H9 (cell line): ENCODE data around the gene DOC2B. TPM values are rescaled to one million over a fixed set of nuclear protein-coding genes. Genes with fewer than 3 reads are reported as not detected.
"Not testable (repeated sequence)": the region's sequence is repeated elsewhere in the genome, so short reads cannot be mapped to it uniquely, and the experiment has no call there.

Experiments
- DNase-seq: peaks from one replicate; pipeline ENCODE4 v3.0.0-alpha.2; 2017
- H2AFZ ChIP-seq: one replicate; pipeline ENCODE4 v1.6.1; 2013; ENCODE audit warnings: mild to moderate bottlenecking, low read length, control low read depth, moderate library complexity
- H2AK5ac ChIP-seq: 2 replicates; pipeline ENCODE4 v1.6.1; 2013; ENCODE audit warnings: low read length, control low read depth, mixed read lengths; ENCODE audit not compliant: insufficient read length
- H2BK120ac ChIP-seq: one replicate; pipeline ENCODE4 v1.6.1; 2013; ENCODE audit warnings: low read depth, mild to moderate bottlenecking, low read length, control low read depth, inconsistent platforms; ENCODE audit not compliant: poor library complexity, severe bottlenecking
- H2BK12ac ChIP-seq: 2 replicates; pipeline ENCODE4 v1.6.1; 2013; ENCODE audit warnings: low read length, control low read depth, mixed read lengths, low read depth; ENCODE audit not compliant: insufficient read length
- H2BK15ac ChIP-seq: 2 replicates; pipeline ENCODE4 v1.6.1; 2013; ENCODE audit warnings: low read depth, low read length, control low read depth
- H2BK20ac ChIP-seq: one replicate; pipeline ENCODE4 v1.6.1; 2013; ENCODE audit warnings: low read depth, mild to moderate bottlenecking, low read length, control low read depth, inconsistent platforms; ENCODE audit not compliant: poor library complexity, severe bottlenecking
- H2BK5ac ChIP-seq: 2 replicates; pipeline ENCODE4 v1.6.1; 2013; ENCODE audit warnings: low read length, control low read depth, mixed read lengths; ENCODE audit not compliant: insufficient read length
- H3K14ac ChIP-seq: 2 replicates; pipeline ENCODE4 v1.6.1; 2013; ENCODE audit warnings: low read length, control low read depth; ENCODE audit not compliant: insufficient read depth
- H3K18ac ChIP-seq: 2 replicates; pipeline ENCODE4 v1.6.1; 2013; ENCODE audit warnings: low read depth, mild to moderate bottlenecking, mixed read lengths, low read length, control low read depth; ENCODE audit not compliant: insufficient read length
- H3K23ac ChIP-seq: 2 replicates; pipeline ENCODE4 v1.6.1; 2013; ENCODE audit warnings: low read length, control low read depth, mixed read lengths, low read depth; ENCODE audit not compliant: insufficient read length
- H3K23me2 ChIP-seq: 2 replicates; pipeline ENCODE4 v1.6.1; 2013; ENCODE audit warnings: low read depth, mild to moderate bottlenecking, mixed read lengths, low read length, control low read depth; ENCODE audit not compliant: insufficient read length, poor library complexity, severe bottlenecking
- H3K27ac ChIP-seq: 2 replicates; pipeline ENCODE4 v1.5.1; 2013; ENCODE audit warnings: low read length, control low read depth, mixed read lengths, low read depth; ENCODE audit not compliant: insufficient read length
- H3K27me3 ChIP-seq: 2 replicates; pipeline ENCODE4 v1.6.1; 2013; ENCODE audit warnings: low read length, control low read depth, inconsistent platforms; ENCODE audit not compliant: insufficient read depth
- H3K4ac ChIP-seq: 2 replicates; pipeline ENCODE4 v1.6.1; 2013; ENCODE audit warnings: low read depth, mild to moderate bottlenecking, control low read depth, inconsistent platforms, low read length, moderate library complexity
- H3K4me1 ChIP-seq: 2 replicates; pipeline ENCODE4 v1.6.1; 2013; ENCODE audit warnings: low read length, control low read depth, inconsistent platforms; ENCODE audit not compliant: insufficient read depth
- H3K4me2 ChIP-seq: 2 replicates; pipeline ENCODE4 v1.6.1; 2013; ENCODE audit warnings: low read length, control low read depth, mixed read lengths; ENCODE audit not compliant: insufficient read length, insufficient read depth
- H3K56ac ChIP-seq: 2 replicates; pipeline ENCODE4 v1.6.1; 2013; ENCODE audit warnings: low read depth, mild to moderate bottlenecking, mixed read lengths, low read length, control low read depth; ENCODE audit not compliant: insufficient read length
- H3K79me1 ChIP-seq: 2 replicates; pipeline ENCODE4 v1.6.1; 2013; ENCODE audit warnings: low read depth, mild to moderate bottlenecking, moderate library complexity, low read length, control low read depth, inconsistent platforms; ENCODE audit not compliant: insufficient read depth, poor library complexity, severe bottlenecking
- H3K79me2 ChIP-seq: 2 replicates; pipeline ENCODE4 v1.6.1; 2013; ENCODE audit warnings: low read length, control low read depth, inconsistent platforms; ENCODE audit not compliant: insufficient read depth
- H3K9ac ChIP-seq: 2 replicates; pipeline ENCODE4 v1.6.1; 2013; ENCODE audit warnings: low read length, control low read depth, mixed read lengths; ENCODE audit not compliant: insufficient read length; ENCODE audit errors: extremely low read depth
- H3K9me3 ChIP-seq: one replicate; pipeline ENCODE4 v1.6.1; 2013; ENCODE audit warnings: low read depth, low read length, inconsistent platforms; ENCODE audit not compliant: control insufficient read depth
- H3T11ph ChIP-seq: one replicate; pipeline ENCODE4 v1.6.1; 2013; ENCODE audit warnings: mild to moderate bottlenecking, low read length, control low read depth, inconsistent platforms
- H4K20me1 ChIP-seq: one replicate; pipeline ENCODE4 v1.6.1; 2013; ENCODE audit not compliant: control insufficient read depth, insufficient read length, insufficient read depth
- H4K5ac ChIP-seq: 2 replicates; pipeline ENCODE4 v1.6.1; 2013; ENCODE audit warnings: low read depth, mild to moderate bottlenecking, mixed read lengths, low read length, control low read depth; ENCODE audit not compliant: insufficient read length
- H4K8ac ChIP-seq: replicated peaks from 2 replicates; pipeline ENCODE4 v1.6.1; 2013; ENCODE audit warnings: low read length, control low read depth, mixed read lengths, low read depth; ENCODE audit not compliant: insufficient read length
- H4K91ac ChIP-seq: 2 replicates; pipeline ENCODE4 v1.6.1; 2013; ENCODE audit warnings: low read depth, mild to moderate bottlenecking, moderate library complexity, mixed read lengths, low read length, control low read depth; ENCODE audit not compliant: insufficient read length
- H3K27ac Mint-ChIP-seq, 3 experiments: 2 replicates in 2 of 3; 3 replicates in 1 of 3; pipeline ENCODE4 v1.8.0; 2020 to 2021; ENCODE audit warnings: mixed read lengths in 3 of 3, mild to moderate bottlenecking in 1 of 3, moderate library complexity in 1 of 3
- H3K27me3 Mint-ChIP-seq: 2 replicates; pipeline ENCODE4 v1.8.0; 2021; ENCODE audit warnings: low read depth, mild to moderate bottlenecking, moderate library complexity, mixed read lengths
- H3K36me3 Mint-ChIP-seq, 3 experiments: 2 replicates in 2 of 3; 3 replicates in 1 of 3; pipeline ENCODE4 v1.8.0; 2020 to 2021; ENCODE audit warnings: low read depth in 3 of 3, mixed read lengths in 3 of 3; ENCODE audit not compliant: insufficient read depth in 1 of 3
- H3K4me1 Mint-ChIP-seq, 2 experiments: 2 replicates each; pipeline ENCODE4 v1.8.0; 2020; ENCODE audit warnings: mixed read lengths in 2 of 2
- H3K4me3 Mint-ChIP-seq, 2 experiments: 2 replicates in 1 of 2; 3 replicates in 1 of 2; pipeline ENCODE4 v1.8.0; 2020 to 2021; ENCODE audit warnings: mild to moderate bottlenecking in 2 of 2, mixed read lengths in 2 of 2, moderate library complexity in 1 of 2
- H3K9me3 Mint-ChIP-seq, 2 experiments: 2 replicates in 1 of 2; 3 replicates in 1 of 2; pipeline ENCODE4 v1.8.0; 2020; ENCODE audit warnings: mild to moderate bottlenecking in 2 of 2, mixed read lengths in 2 of 2, moderate library complexity in 1 of 2
- WGBS: extraction: QIAGEN DNeasy Blood & Tissue Kit; methylation state at CpG from one replicate; pipeline ENCODE4 v1.1.7; 2013; ENCODE audit warnings: missing lambda C conversion rate, low lambda C conversion rate, mixed read lengths; ENCODE audit not compliant: insufficient read length; ENCODE audit errors: extremely low coverage; 5-methylcytosine and 5-hydroxymethylcytosine counted together
- total RNA-seq: library from RNA; stranded (reverse); gene quantifications from 2 replicates; pipeline ENCODE4 v1.2.1, GENCODE V29; 2021

DOC2B gene
- total RNA-seq, 1 experiment from 2014 or later = 2.1 TPM

- H3K23me2 ChIP-seq, H4K20me1 ChIP-seq, H3K4me1 Mint-ChIP-seq, H3K56ac ChIP-seq, H3T11ph ChIP-seq, H4K8ac ChIP-seq, H2AK5ac ChIP-seq, H3K4me2 ChIP-seq, H3K27ac ChIP-seq, H3K79me2 ChIP-seq, H3K4me3 Mint-ChIP-seq, H2BK120ac ChIP-seq, H3K23ac ChIP-seq, H3K79me1 ChIP-seq, H3K18ac ChIP-seq, H2BK20ac ChIP-seq, H4K5ac ChIP-seq, H3K36me3 Mint-ChIP-seq, H3K14ac ChIP-seq, H3K4me1 ChIP-seq, H2AFZ ChIP-seq, H4K91ac ChIP-seq, DNase-seq, H2BK15ac ChIP-seq, H3K27ac Mint-ChIP-seq, H3K27me3 ChIP-seq, H2BK12ac ChIP-seq, H3K9ac ChIP-seq, H3K9me3 ChIP-seq, H3K4ac ChIP-seq, H3K27me3 Mint-ChIP-seq, H2BK5ac ChIP-seq: not testable (repeated sequence)
- no CpG with 5 or more reads among the region's 6 CpGs for WGBS
- peaks cover 9 to 15% of the 10 kb centered on the region in 2 experiments for H3K9me3 Mint-ChIP-seq
These were observed 46.4 kb downstream of the DOC2B start for GRCh38 chr17:135022-135421.
